Posterior vena cava (tissue), 2 donors: ENCODE data around the gene MAP10. TPM values are rescaled to one million over a fixed set of nuclear protein-coding genes. Genes with fewer than 3 reads are reported as not detected.

ENCODE experiments used
- DNase-seq: peaks from one replicate; pipeline ENCODE4 v3.0.0-alpha.2; 2020; ENCODE audit warnings: low spot score
- intact Hi-C, 2 donors: fragments of 100-400 bp; cut with DNase I; formaldehyde crosslinking; loops; one replicate each; pipeline versions ENCODE4 v1.14.1 to v1.14.2; 2022 to 2023
- total RNA-seq, 2 donors: library from RNA; stranded (reverse); fragmentation: NEBNext Ultra II Directional; extraction: Animal tissue kit (Norgen Biotek cat#: 25700); gene quantifications; one replicate each; pipeline ENCODE4 v1.2.1, GENCODE V29; 2021
- donor health status: DM: yes; HTN: yes; CAD: no.
- donor health status: DM: yes; HTN: yes; CAD: no.

MAP10 gene
- total RNA-seq, 2 donors from 2014 or later = 1.2 to 2.9 TPM

DNA sequence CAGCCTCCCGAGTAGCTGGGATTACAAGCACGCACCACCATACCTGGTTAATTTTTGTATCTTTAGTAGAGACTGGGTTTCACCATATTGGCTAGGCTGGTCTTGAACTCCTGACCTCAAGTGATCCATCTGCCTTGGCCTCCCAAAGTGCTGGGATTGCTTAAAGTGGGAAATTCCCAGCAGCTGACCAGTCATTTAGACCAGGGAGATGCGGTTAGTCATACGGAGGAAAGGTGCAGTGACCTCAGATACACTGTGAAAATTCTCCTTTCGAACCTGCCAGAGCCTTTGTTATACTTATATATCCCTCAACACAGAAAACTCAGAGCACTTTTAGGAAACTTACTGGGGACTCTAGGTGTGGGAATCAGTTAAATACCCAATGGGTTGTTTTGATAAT lies 39.6 kb downstream of the MAP10 start:
- DNase-seq = no peak
- intact Hi-C loops = no loop called here

DNA sequence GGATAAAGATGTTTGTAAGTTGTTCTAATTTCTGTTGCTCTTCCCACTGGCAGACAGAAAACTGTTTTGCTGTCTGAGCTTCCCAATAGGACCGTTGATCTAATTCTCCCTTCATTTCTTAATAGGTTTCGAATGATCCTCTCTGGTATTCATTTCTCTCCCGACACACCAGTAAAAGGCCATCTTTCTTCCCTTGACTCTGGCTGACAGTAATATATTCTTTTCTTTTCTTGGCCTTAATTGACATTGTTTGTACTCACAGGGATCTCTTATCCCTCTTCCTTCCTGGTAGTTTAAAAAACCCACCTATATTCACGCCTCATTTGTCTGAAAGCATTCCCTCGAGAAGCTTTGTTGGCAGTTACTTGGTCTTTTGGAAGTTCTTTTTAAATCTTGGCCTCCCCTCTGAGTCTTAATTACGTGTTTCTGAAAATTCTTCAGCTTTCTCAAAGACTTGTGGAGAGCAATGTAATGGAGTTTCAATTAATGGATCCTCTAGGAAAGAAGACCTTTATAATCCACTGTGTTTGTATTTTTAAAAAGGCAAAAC lies 40.3 kb downstream of the MAP10 start:
- intact Hi-C loops = no loop called here
- no peak for DNase-seq

DNA sequence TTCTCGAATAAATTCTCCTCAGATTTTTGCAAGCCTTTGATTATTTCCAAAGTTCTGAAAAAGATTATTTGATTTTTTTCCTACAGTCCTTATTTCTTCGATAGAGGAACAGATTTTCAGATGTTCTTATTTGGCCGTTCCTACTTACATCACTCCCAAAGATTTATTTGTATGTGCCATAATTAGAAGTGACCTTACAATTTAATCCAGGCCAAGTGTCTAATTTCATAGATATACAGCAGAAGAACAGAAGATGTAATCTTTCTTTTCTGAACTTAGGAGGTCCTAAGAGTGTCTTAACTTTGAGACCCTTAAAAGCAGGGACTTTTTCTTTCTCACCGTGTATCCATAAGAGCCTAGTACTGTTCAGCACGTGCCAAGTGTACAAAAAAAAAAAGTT lies 46.3 kb downstream of the MAP10 start:
- no peak for DNase-seq
- intact Hi-C loops = no loop called here

DNA sequence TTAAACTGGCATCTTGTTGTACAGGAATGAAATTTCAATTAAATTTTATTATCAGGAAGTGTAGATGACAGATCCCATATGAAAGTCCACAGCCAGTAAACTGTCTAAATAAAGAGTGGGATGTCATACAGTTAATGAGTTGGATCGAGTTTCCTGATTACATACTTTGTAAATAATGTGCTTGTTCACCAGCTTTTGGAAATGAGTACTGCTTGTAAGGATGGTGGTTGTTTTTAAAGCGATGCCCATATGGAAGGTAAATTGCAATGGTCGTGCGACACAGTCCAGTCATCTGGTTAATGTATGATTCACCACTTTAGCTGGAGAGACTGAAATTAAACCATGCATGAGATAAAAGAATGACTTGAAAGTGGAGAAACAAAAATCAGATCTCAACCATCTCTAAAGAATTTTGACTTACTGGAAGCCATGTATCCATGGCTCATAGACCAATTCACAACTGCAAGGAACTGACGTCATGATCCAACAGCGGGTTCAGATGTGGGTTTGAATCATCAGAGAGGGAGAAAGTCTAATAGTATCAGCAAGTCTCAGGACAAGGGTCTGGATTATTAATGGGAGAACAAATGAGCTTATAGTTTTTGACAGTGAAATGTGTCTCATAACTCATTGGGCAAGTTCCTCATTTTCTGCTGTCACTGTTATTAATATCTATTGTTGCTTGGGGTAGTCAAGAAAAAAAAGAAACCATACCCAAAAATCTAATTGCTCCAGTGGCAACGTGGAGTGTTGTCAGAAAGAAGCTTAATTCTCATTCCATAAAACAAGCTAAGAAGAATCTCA lies 49.0 kb downstream of the MAP10 start:
- no peak for DNase-seq
- intact Hi-C loops = no loop called here

DNA sequence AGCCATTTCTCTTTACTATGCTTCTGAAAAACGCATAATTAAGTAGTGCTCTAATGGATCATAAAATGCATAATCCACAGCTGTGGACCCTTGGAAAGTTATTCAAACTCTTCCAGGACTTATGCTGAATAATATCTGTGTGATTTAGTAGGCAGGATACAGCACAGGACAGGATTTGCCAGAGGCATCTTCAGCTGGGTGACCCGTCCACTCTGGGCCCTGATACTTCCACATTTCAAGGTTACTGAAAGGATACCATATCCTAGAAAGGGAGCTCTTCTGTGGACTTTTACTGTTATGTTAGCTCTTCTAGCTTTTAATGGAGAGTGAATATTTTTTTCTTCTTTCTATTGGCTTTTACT lies 49.6 kb downstream of the MAP10 start:
- intact Hi-C loops = no loop called here
- no peak for DNase-seq

DNA sequence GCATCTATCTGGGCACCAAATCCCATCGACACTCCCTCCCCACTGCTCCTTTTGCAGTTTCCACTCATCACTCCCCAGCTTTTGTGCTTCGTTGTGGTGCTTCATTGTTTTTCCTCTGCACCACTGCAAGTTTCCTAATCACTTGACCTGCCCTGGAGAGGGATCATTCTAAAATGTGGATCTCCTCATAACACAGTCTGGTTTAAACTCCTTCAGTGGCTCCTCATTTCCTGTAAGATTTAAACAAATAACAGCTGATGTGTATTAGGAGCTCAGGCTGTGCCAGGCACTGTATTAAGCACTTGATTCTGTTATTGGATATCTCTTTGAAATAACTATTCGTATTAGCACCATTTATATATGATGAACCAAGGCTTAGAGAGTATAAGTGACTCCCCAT lies 51.3 kb downstream of the MAP10 start:
- DNase-seq = no peak
- intact Hi-C loops = no loop called here

Other genes starting within 250 kb of the MAP10 start
- 10 to 100 TPM; 14.1 to 14.9 TPM for gene SIPA1L2, start 175.3 kb upstream of the MAP10 start, total RNA-seq
- 10 to 100 TPM; 27.5 to 37.3 TPM for gene NTPCR, start 145.2 kb downstream of the MAP10 start, total RNA-seq